ENCODE measurements around the gene ARRDC2. TPM values are rescaled to one million over a fixed set of nuclear protein-coding genes. Genes with fewer than 3 reads are reported as not detected.
A peak's percentile ranks its signal among the peaks of the same experiment; 100 is the strongest.

ARRDC2 gene
- total RNA-seq (100 to 1,000 TPM; 163 to 195 (median 188) TPM), total RNA-seq (27.0 to 783 (median 243) reads per million in 29 experiments)
- 58.1 TPM for total RNA-seq (2013)

GRCh38 chr19:18007917-18008673 is at the start of gene ARRDC2:
TSS of gene ARRDC2 (plus strand) at chr19:18008170. CDS start at chr19:18008311, 141 bp downstream.
- no peaks in the 10 kb centered on the region for H3K27me3 Mint-ChIP-seq
- H3K4me1 ChIP-seq (ENCODE audit: control insufficient read depth in 1 of 2, extremely low read depth in 1 of 2, insufficient read depth in 2 of 2, low read length in 2 of 2), result peaks cover 28 to 54% of the 10 kb centered on the region in 2 experiments
- H3K36me3 ChIP-seq (ENCODE audit: control insufficient read depth in 2 of 2, extremely low read depth in 1 of 2, insufficient read depth in 1 of 2, low read length in 1 of 2), result peaks cover 6 to 39% of the 10 kb centered on the region in 2 donors
- peak within 1 kb of the TSS; percentile 53 to 77 for H3K4me3 ChIP-seq (ENCODE audit: control insufficient read depth in 1 of 2, extremely low read depth in 1 of 2, low read length in 1 of 2)
- H3K9me3 ChIP-seq, result no peaks in the 10 kb centered on the region
- no peaks in the 10 kb centered on the region for H3K27me3 ChIP-seq (replicated peaks in 1 of 2; ENCODE audit: control insufficient read depth in 2 of 2, extremely low read depth in 1 of 2, insufficient read depth in 2 of 2, low read length in 1 of 2)
- H3K4me1 Mint-ChIP-seq, result peaks cover 41 to 49% (median 42%) of the 10 kb centered on the region in 3 donors
- WGBS (ENCODE audit: insufficient coverage), result 16% methylated on average over 81 of the region's 92 CpGs
- ATAC-seq (replicated peaks in 1 of 4) (peak; percentile 75 to 84 (median 82)), DNase-seq (peak; percentile 78 to 96 (median 88))
- H3K36me3 Mint-ChIP-seq, result peaks cover 29% of the 10 kb centered on the region
- H3K27ac Mint-ChIP-seq, result peak within 1 kb of the TSS; percentile 89 to 94
- H3K27ac ChIP-seq (ENCODE audit: low read length), result peak within 1 kb of the TSS; percentile 82
- H3K4me3 Mint-ChIP-seq, result peak within 1 kb of the TSS; percentile 89 to 96 (median 91)
- CTCF ChIA-PET, result interaction anchor here (0.6 to 1.3 kb wide), 9 partner anchors 28 to 271 kb away, joined by 3 to 6 read pairs (median 3); partner anchors contain the start of gene PIK3R2 (in 1 of the 2)
- no peaks in the 10 kb centered on the region for H3K9me3 Mint-ChIP-seq
- POLR2A ChIA-PET, result interaction anchor here in 1 of 2 donors (0.7 kb wide), 1 partner anchor 37 kb away, joined by 6 read pairs; no protein-coding TSS in a partner anchor

GRCh38 chr19:17963936-17964691 is 43.9 kb upstream of the ARRDC2 start:
- H3K9me3 ChIP-seq, result no peaks in the 10 kb centered on the region
- peaks cover 2 to 64% of the 10 kb centered on the region in 2 experiments for H3K27me3 ChIP-seq (replicated peaks in 1 of 2; ENCODE audit: control insufficient read depth in 2 of 2, extremely low read depth in 1 of 2, insufficient read depth in 2 of 2, low read length in 1 of 2)
- WGBS (ENCODE audit: insufficient coverage), result 81% methylated on average over 9 of the region's 13 CpGs
- H3K4me3 ChIP-seq (ENCODE audit: control insufficient read depth in 1 of 2, extremely low read depth in 1 of 2, low read length in 1 of 2), result no peak overlapping the region
- ChIA-PET POLR2A (interaction anchor here in 1 of 2 donors (0.6 kb wide), 1 partner anchor 292 kb away, joined by 9 read pairs; no protein-coding TSS in a partner anchor), CTCF (interaction anchor here in 1 of 2 donors (0.7 kb wide), 2 partner anchors 108 to 216 kb away, joined by 3 to 6 read pairs; no protein-coding TSS in a partner anchor)
- H3K36me3 ChIP-seq (ENCODE audit: control insufficient read depth in 2 of 2, extremely low read depth in 1 of 2, insufficient read depth in 1 of 2, low read length in 1 of 2), result no peaks in the 10 kb centered on the region
- DNase-seq (no peak), ATAC-seq (replicated peaks in 1 of 4) (no peak)
- Mint-ChIP-seq H3K4me1 (peaks cover 6 to 12% (median 9%) of the 10 kb centered on the region in 3 donors), H3K36me3 (no peaks in the 10 kb centered on the region), H3K27ac (no peak overlapping the region), H3K4me3 (no peak overlapping the region), H3K27me3 (peaks cover 35 to 48% of the 10 kb centered on the region in 2 donors), H3K9me3 (no peaks in the 10 kb centered on the region)
- H3K27ac ChIP-seq (ENCODE audit: low read length), result no peak overlapping the region
- peaks cover 0 to 11% of the 10 kb centered on the region in 2 experiments for H3K4me1 ChIP-seq (ENCODE audit: control insufficient read depth in 1 of 2, extremely low read depth in 1 of 2, insufficient read depth in 2 of 2, low read length in 2 of 2)

DNA sequence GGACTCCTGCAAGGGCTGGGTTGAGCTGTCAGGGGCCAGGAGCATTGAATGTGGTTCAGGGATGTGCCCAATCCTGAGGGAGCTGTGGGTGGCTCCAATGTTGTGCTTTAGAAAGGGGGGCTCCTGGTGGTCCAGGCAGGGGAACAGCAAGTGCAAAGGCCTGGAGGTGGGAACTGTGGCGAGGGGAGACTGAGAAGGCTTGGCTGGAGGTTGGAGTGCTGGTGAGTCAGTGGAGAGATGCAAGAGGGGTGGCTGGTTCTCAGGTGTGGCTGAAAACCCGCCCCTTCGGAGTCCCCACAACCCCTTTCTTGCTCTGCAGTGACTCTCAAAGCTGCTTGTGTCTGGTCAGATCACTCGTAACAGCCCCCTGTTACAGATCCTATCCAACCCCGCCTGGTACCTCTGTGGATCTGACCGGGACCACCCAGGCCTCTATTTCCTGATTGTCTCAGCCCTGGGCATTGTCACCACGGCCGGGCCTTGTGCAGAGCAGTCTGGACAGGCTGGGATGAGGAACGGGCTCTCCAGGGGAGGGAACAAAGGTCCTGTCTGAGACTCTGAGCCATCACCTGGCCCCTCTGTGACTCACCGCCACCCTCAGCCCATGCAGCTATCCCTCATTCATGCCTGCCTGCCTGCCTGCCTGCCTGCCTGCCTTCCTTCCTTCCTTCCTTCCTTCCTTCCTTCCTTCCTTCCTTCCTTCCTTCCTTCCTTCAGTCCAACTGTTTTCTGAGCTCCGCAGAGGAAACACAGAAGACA is 42.4 kb upstream of the ARRDC2 start:
- WGBS (ENCODE audit: insufficient coverage), result 79% methylated on average over 9 of the region's 11 CpGs
- no peak for ATAC-seq (replicated peaks in 1 of 4)
- Histone ChIP-seq H3K27ac (ENCODE audit: low read length) (no peak overlapping the region), H3K4me1 (ENCODE audit: control insufficient read depth in 1 of 2, extremely low read depth in 1 of 2, insufficient read depth in 2 of 2, low read length in 2 of 2) (peaks cover 0 to 11% of the 10 kb centered on the region in 2 experiments), H3K9me3 (no peaks in the 10 kb centered on the region), H3K27me3 (replicated peaks in 1 of 2; ENCODE audit: control insufficient read depth in 2 of 2, extremely low read depth in 1 of 2, insufficient read depth in 2 of 2, low read length in 1 of 2) (peaks cover 2 to 75% of the 10 kb centered on the region in 2 experiments), H3K4me3 (ENCODE audit: control insufficient read depth in 1 of 2, extremely low read depth in 1 of 2, low read length in 1 of 2) (no peak overlapping the region), H3K36me3 (ENCODE audit: control insufficient read depth in 2 of 2, extremely low read depth in 1 of 2, insufficient read depth in 1 of 2, low read length in 1 of 2) (no peaks in the 10 kb centered on the region)
- H3K36me3 Mint-ChIP-seq, result no peaks in the 10 kb centered on the region
- peaks cover 6 to 17% (median 9%) of the 10 kb centered on the region in 3 donors for H3K4me1 Mint-ChIP-seq
- peaks cover 40 to 52% of the 10 kb centered on the region in 2 donors for H3K27me3 Mint-ChIP-seq
- H3K27ac Mint-ChIP-seq, result no peak overlapping the region
- no peaks in the 10 kb centered on the region for H3K9me3 Mint-ChIP-seq
- H3K4me3 Mint-ChIP-seq, result peak overlapping the region in 1 of 3 donors; percentile 70
- ChIA-PET CTCF (interaction anchor here (0.6 to 0.7 kb wide), 3 partner anchors 11 to 1227 kb away, joined by 3 to 5 read pairs (median 3); no protein-coding TSS in a partner anchor), POLR2A (no interaction called here)
- DNase-seq, result no peak

DNA sequence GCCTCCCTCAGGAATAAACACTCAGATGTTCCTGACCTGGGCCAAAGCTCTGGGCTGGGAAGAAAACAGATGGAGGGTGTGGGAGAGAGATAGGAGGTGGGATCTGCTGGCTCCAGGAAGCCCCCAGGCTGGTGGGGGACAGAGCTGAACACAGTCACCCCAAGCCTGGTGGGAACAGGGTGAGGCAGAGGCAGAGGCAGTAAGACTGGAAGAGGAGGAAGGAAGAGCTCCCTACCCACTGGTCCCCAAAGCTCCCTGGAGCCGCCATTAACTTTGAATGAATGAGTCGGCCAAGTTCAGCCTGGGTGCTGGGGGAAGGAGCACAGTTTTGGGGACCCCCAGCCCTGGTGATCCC is 41.9 kb upstream of the ARRDC2 start:
- Mint-ChIP-seq H3K27me3 (peaks cover 40 to 54% of the 10 kb centered on the region in 2 donors), H3K9me3 (no peaks in the 10 kb centered on the region)

DNA sequence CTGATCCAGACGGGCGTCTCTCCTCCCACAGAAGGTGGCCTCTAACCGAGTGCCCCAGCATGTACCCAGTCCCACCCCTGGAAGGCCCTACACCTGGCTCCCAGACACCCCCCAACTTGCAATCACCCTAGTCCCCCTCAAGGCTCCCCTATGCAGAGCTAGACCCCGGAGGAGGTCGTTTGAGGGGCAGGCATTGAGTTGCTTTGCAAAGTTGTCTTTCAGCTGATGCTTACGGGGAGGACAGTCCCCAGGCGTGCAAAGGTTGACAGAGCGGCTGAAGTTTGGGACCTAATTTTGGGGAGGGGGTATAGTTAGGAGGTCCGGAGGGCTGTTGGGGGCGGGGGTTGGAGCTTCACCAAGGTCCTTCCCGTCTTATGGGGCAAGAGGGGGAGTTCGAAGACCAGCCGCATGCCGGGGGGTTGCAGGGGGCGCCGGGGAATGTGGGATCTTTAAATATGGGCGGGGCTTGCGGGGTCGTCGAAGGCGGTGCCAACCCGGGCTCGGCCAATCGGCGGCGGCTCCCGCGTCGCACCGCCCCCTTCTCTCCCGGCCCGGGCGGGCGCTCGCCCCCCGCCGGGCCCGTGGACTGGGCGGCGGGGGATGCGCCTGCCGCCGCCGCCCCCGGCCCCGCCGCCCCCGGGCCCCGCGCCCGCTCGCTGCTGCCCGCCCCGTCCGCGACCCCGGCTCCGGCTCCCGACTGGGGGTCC is 41.3 kb upstream of the ARRDC2 start, which contains the start of gene KCNN1:
KCNN1 (plus strand) TSS at position 558 of the 707 bp plus-strand sequence. CDS start 6,782 bp downstream, outside the sequence.
- Mint-ChIP-seq H3K4me1 (peaks cover 6 to 17% (median 9%) of the 10 kb centered on the region in 3 donors), H3K27ac (no peak within 1 kb of the TSS), H3K9me3 (no peaks in the 10 kb centered on the region), H3K36me3 (no peaks in the 10 kb centered on the region), H3K4me3 (peak within 1 kb of the TSS; percentile 58 to 70 (median 60)), H3K27me3 (peaks cover 40 to 55% of the 10 kb centered on the region in 2 donors)
- Histone ChIP-seq H3K27ac (ENCODE audit: low read length) (no peak within 1 kb of the TSS), H3K4me1 (ENCODE audit: control insufficient read depth in 1 of 2, extremely low read depth in 1 of 2, insufficient read depth in 2 of 2, low read length in 2 of 2) (peaks cover 0 to 11% of the 10 kb centered on the region in 2 experiments), H3K9me3 (no peaks in the 10 kb centered on the region), H3K36me3 (ENCODE audit: control insufficient read depth in 2 of 2, extremely low read depth in 1 of 2, insufficient read depth in 1 of 2, low read length in 1 of 2) (no peaks in the 10 kb centered on the region), H3K27me3 (replicated peaks in 1 of 2; ENCODE audit: control insufficient read depth in 2 of 2, extremely low read depth in 1 of 2, insufficient read depth in 2 of 2, low read length in 1 of 2) (peaks cover 2 to 79% of the 10 kb centered on the region in 2 experiments), H3K4me3 (ENCODE audit: control insufficient read depth in 1 of 2, extremely low read depth in 1 of 2, low read length in 1 of 2) (no peak within 1 kb of the TSS)
- ChIA-PET POLR2A (no interaction called here), CTCF (interaction anchor here in 1 of 2 donors (0.6 kb wide), 1 partner anchor 1226 kb away, joined by 5 read pairs; no protein-coding TSS in a partner anchor)
- ATAC-seq (replicated peaks in 1 of 4) (peak in 1 of 4 experiments; percentile 72), DNase-seq (no peak)
- 8% methylated on average over 49 of the region's 59 CpGs for WGBS (ENCODE audit: insufficient coverage)

More for the DNA sequence above, 41.9 kb upstream of the ARRDC2 start:
- H3K27ac ChIP-seq (ENCODE audit: low read length), result no peak overlapping the region
- no peak overlapping the region for H3K4me3 ChIP-seq (ENCODE audit: control insufficient read depth in 1 of 2, extremely low read depth in 1 of 2, low read length in 1 of 2)
- H3K36me3 Mint-ChIP-seq, result no peaks in the 10 kb centered on the region
- no peak for ATAC-seq (replicated peaks in 1 of 4)
- no peak overlapping the region for H3K27ac Mint-ChIP-seq
- peaks cover 0 to 11% of the 10 kb centered on the region in 2 experiments for H3K4me1 ChIP-seq (ENCODE audit: control insufficient read depth in 1 of 2, extremely low read depth in 1 of 2, insufficient read depth in 2 of 2, low read length in 2 of 2)
- H3K4me1 Mint-ChIP-seq, result peaks cover 6 to 17% (median 9%) of the 10 kb centered on the region in 3 donors
- H3K9me3 ChIP-seq, result no peaks in the 10 kb centered on the region
- WGBS (ENCODE audit: insufficient coverage), result no CpG with 5 or more reads among the region's 2 CpGs
- H3K27me3 ChIP-seq (replicated peaks in 1 of 2; ENCODE audit: control insufficient read depth in 2 of 2, extremely low read depth in 1 of 2, insufficient read depth in 2 of 2, low read length in 1 of 2), result peaks cover 2 to 77% of the 10 kb centered on the region in 2 experiments
- no peak for DNase-seq
- ChIA-PET CTCF (interaction anchor here (0.6 to 0.7 kb wide), 3 partner anchors 11 to 1227 kb away, joined by 3 to 5 read pairs (median 3); no protein-coding TSS in a partner anchor), POLR2A (no interaction called here)
- H3K4me3 Mint-ChIP-seq, result peak overlapping the region in 1 of 3 donors; percentile 70
- H3K36me3 ChIP-seq (ENCODE audit: control insufficient read depth in 2 of 2, extremely low read depth in 1 of 2, insufficient read depth in 1 of 2, low read length in 1 of 2), result no peaks in the 10 kb centered on the region

Data from T-cell (primary cell).